ENCODE results near the gene GALNT11. TPM values are rescaled to one million over a fixed set of nuclear protein-coding genes. Genes with fewer than 3 reads are reported as not detected.

Gene GALNT11
- total and polyA plus RNA-seq, 9 of the 15 experiments (the other 6 are each of a cell fraction or from before 2014, with no cell fraction given) = 8.2 to 59.5 (median 36.5) TPM

GRCh38 chr7:152121432-152121831 lies 96.0 kb downstream of the GALNT11 start:
- Histone ChIP-seq H3K27me3 (ENCODE audit: control insufficient read depth in 2 of 2, insufficient read depth in 2 of 2, low read length in 2 of 2) (no peaks in the 10 kb centered on the region; a peak in 1 of 5 replicates), H4K20me1 (replicated peaks; ENCODE audit: control insufficient read depth, insufficient read depth, low read length) (no peaks in the 10 kb centered on the region), H2AFZ (ENCODE audit: low read depth, low read length) (no peak overlapping the region), H3K9me1 (ENCODE audit: control insufficient read depth, insufficient read depth, low read length) (no peaks in the 10 kb centered on the region), H3K9ac (ENCODE audit: insufficient read depth in 1 of 2, low read depth in 2 of 2, low read length in 2 of 2) (no peak overlapping the region), H3K36me3 (ENCODE audit: control insufficient read depth, insufficient read depth, low read length) (peaks cover 90% of the 10 kb centered on the region), H3K79me2 (ENCODE audit: control insufficient read depth, insufficient read depth, low read length) (no peaks in the 10 kb centered on the region), H3K27ac (ENCODE audit: extremely low read depth, low read depth, low read length) (no peak overlapping the region), H3K4me3 (no peak overlapping the region), H3K4me1 (replicated peaks in 1 of 2; ENCODE audit: control insufficient read depth in 2 of 2, insufficient read depth in 2 of 2, low read length in 2 of 2) (no peaks in the 10 kb centered on the region), H3K9me3 (replicated peaks; ENCODE audit: control insufficient read depth, insufficient read depth, low read depth, low read length) (peaks cover 5% of the 10 kb centered on the region), H3K4me2 (ENCODE audit: insufficient read depth, low read length) (no peak overlapping the region)
- no peak for FAIRE-seq
- WGBS (ENCODE audit: insufficient coverage, low coverage, missing lambda C conversion rate) = 98% methylated on average over 9 of the region's 9 CpGs
- DNase-seq (ENCODE audit: extremely low read depth in 1 of 4, low spot score in 3 of 4) = no peak
- TF ChIP-seq RFX1 (IDR thresholded peaks at IDR 0.05) = peak; percentile 59
- no peak for TF ChIP-seq ZNF76 (CRISPR knock-in tag; IDR thresholded peaks at IDR 0.05; ENCODE audit: borderline replicate concordance)
- no peak for TF ChIP-seq ZNF79 (CRISPR knock-in tag; IDR thresholded peaks at IDR 0.05; ENCODE audit: low read depth)
- peak; percentile 29; the same call in 1 of the 2 replicates for TF ChIP-seq SUPT5H (IDR thresholded peaks at IDR 0.05)
- no peak for TF ChIP-seq ELF1 (tag; IDR thresholded peaks at IDR 0.05)
- POLR2A ChIA-PET = no interaction called here
- in situ Hi-C loops (cut with MboI) (no loop called here), intact Hi-C loops (cut with micrococcal nuclease) (no loop called here)
- BruUV-seq (replicated peaks) = no TSS peak
- CTCF ChIA-PET (ENCODE audit: low intra/inter-chr PET ratio) = no interaction called here
- no peak for ATAC-seq

DNA sequence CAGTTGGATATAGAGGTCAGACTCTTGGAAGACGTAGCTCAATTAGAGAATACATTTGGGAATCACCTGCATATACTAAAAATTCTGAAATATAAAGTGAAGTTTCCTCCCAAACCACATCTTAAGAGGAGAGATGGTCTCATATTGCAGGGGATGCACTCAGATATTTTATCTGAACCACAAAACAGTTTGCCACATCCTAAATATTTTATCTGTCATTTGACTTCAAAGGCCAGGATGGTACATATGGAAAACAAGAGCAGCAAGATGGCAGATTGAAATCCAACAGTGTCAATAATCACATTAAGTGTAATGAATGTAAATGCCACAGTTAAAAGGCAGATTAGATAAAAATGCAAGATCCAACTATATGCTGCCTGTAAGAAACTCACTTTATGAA lies 97.1 kb downstream of the GALNT11 start:
- CTCF ChIA-PET (ENCODE audit: low intra/inter-chr PET ratio) = no interaction called here
- intact Hi-C loops (cut with micrococcal nuclease) = no loop called here
- TF ChIP-seq, protein P1, sequence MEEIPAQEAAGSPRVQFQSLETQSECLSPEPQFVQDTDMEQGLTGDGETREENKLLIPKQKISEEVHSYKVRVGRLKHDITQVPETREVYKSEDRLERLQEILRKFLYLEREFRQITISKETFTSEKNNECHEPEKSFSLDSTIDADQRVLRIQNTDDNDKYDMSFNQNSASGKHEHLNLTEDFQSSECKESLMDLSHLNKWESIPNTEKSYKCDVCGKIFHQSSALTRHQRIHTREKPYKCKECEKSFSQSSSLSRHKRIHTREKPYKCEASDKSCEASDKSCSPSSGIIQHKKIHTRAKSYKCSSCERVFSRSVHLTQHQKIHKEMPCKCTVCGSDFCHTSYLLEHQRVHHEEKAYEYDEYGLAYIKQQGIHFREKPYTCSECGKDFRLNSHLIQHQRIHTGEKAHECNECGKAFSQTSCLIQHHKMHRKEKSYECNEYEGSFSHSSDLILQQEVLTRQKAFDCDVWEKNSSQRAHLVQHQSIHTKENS (CRISPR knock-in tag; IDR thresholded peaks at IDR 0.05) = 0 out of 2 replicates have a peak, but pooled peaks have one; percentile 37
- TF ChIP-seq, protein P2, sequence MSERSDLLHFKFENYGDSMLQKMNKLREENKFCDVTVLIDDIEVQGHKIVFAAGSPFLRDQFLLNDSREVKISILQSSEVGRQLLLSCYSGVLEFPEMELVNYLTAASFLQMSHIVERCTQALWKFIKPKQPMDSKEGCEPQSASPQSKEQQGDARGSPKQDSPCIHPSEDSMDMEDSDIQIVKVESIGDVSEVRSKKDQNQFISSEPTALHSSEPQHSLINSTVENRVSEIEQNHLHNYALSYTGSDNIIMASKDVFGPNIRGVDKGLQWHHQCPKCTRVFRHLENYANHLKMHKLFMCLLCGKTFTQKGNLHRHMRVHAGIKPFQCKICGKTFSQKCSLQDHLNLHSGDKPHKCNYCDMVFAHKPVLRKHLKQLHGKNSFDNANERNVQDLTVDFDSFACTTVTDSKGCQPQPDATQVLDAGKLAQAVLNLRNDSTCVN (CRISPR knock-in tag; IDR thresholded peaks at IDR 0.05) = no peak
- TF ChIP-seq ZNF212 (CRISPR knock-in tag; IDR thresholded peaks at IDR 0.05) = no peak

More for the DNA sequence above, 97.1 kb downstream of the GALNT11 start:
- H3K4me3 ChIP-seq = no peak overlapping the region
- 95% methylated on average over 1 of the region's 1 CpG for WGBS (ENCODE audit: insufficient coverage, low coverage, missing lambda C conversion rate)
- H3K36me3 ChIP-seq (ENCODE audit: control insufficient read depth, insufficient read depth, low read length) = peaks cover 91% of the 10 kb centered on the region
- no peak overlapping the region for H3K27ac ChIP-seq (ENCODE audit: extremely low read depth, low read depth, low read length)
- H3K9me3 ChIP-seq (replicated peaks; ENCODE audit: control insufficient read depth, insufficient read depth, low read depth, low read length) = peaks cover 5% of the 10 kb centered on the region
- H2AFZ ChIP-seq (ENCODE audit: low read depth, low read length) = no peak overlapping the region
- no peaks in the 10 kb centered on the region; a peak in 1 of 5 replicates for H3K27me3 ChIP-seq (ENCODE audit: control insufficient read depth in 2 of 2, insufficient read depth in 2 of 2, low read length in 2 of 2)
- no peak overlapping the region for H3K4me2 ChIP-seq (ENCODE audit: insufficient read depth, low read length)
- no peak overlapping the region for H3K9ac ChIP-seq (ENCODE audit: insufficient read depth in 1 of 2, low read depth in 2 of 2, low read length in 2 of 2)
- H4K20me1 ChIP-seq (replicated peaks; ENCODE audit: control insufficient read depth, insufficient read depth, low read length) = no peaks in the 10 kb centered on the region
- ATAC-seq (no peak), FAIRE-seq (no peak), DNase-seq (ENCODE audit: extremely low read depth in 1 of 4, low spot score in 3 of 4) (no peak)
- no peaks in the 10 kb centered on the region for H3K9me1 ChIP-seq (ENCODE audit: control insufficient read depth, insufficient read depth, low read length)
- POLR2A ChIA-PET = no interaction called here
- H3K79me2 ChIP-seq (ENCODE audit: control insufficient read depth, insufficient read depth, low read length) = no peaks in the 10 kb centered on the region; the same call in 2 of the 3 replicates
- in situ Hi-C loops (cut with MboI) = no loop called here
- no TSS peak for BruUV-seq (replicated peaks)
- H3K4me1 ChIP-seq (replicated peaks in 1 of 2; ENCODE audit: control insufficient read depth in 2 of 2, insufficient read depth in 2 of 2, low read length in 2 of 2) = no peaks in the 10 kb centered on the region
